ENCODE data around the gene NCAPH2.

NCAPH2 gene

DNA sequence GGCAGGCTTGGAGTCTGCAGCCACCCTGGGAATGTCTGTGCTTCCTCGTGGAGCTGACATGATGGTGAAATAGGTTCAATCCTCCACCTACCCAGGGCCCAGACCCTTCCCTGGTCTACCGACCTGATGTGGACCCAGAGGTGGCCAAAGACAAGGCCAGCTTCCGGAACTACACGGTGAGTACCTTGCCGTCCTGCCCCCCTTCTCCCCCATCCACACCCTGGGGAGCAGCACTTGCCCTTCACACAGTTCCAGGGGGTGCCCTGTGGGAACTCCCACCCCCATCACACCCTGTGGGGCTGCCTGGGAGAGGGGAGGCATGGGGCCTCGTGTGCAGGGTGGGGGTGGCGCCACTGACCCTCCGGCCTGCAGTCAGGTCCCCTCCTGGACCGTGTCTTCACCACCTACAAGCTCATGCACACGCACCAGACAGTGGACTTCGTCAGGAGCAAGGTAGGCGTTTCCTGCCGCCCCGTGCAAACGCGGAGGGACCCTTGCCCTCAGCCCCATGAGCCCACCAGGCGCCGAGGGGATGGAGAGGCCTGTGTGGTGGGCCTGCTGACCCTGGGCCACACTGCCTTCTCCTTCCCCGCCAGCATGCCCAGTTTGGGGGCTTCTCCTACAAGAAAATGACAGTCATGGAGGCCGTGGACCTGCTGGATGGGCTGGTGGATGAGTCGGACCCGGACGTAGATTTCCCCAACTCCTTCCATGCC is 20.6 kb upstream of the NCAPH2 start:
- TF ChIP-seq CTCF (conservative IDR thresholded peaks at IDR 0.05), result no peak
- H3K27ac ChIP-seq, result no peak overlapping the region

DNA sequence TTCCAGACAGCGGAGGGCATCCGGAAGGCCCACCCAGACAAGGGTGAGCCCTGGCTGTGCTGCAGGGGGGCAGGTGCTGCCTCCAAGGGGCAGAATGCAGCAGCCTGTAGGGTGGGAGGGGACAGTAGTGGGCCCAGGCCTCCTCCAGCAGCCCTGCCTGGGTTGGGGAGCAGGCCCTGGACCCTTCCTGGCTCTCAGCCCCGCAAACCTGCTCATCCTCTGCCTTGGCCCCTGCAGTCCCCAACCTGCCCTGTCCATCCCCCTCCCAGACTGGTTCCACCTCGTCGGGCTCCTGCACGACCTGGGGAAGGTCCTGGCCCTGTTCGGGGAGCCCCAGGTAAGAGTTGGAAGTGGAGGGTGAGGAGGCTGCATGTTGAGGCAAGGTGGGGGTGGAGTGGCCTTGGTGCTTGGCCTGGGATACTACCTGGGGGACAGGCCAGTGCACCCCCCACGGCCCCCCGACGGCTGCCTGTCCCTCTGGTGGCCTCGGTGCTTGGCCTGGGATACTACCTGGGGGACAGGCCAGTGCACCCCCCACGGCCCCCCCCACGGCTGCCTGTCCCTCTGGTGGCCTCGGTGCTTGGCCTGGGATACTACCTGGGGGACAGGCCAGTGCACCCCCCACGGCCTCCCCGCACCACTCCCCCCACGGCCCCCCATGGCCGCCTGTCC is 19.9 kb upstream of the NCAPH2 start:
- no peak for TF ChIP-seq CTCF (conservative IDR thresholded peaks at IDR 0.05)
- no peak overlapping the region for H3K27ac ChIP-seq

DNA sequence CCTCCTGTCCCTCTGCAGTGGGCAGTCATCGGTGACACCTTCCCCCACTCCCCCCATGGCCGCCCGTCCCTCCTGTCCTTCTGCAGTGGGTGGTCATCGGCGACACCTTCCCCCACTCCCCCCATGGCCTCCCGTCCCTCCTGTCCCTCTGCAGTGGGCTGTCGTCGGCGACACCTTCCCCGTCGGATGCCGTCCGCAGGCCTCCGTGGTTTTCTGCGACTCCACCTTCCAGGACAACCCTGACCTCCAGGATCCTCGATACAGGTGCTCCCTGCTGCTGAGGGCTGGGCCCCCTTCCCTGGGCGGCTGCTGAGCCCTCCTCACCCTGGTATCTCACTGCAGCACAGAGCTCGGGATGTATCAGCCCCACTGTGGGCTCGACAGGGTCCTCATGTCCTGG is 19.1 kb upstream of the NCAPH2 start:
- TF ChIP-seq CTCF (conservative IDR thresholded peaks at IDR 0.05), result no peak
- no peak overlapping the region for H3K27ac ChIP-seq

DNA sequence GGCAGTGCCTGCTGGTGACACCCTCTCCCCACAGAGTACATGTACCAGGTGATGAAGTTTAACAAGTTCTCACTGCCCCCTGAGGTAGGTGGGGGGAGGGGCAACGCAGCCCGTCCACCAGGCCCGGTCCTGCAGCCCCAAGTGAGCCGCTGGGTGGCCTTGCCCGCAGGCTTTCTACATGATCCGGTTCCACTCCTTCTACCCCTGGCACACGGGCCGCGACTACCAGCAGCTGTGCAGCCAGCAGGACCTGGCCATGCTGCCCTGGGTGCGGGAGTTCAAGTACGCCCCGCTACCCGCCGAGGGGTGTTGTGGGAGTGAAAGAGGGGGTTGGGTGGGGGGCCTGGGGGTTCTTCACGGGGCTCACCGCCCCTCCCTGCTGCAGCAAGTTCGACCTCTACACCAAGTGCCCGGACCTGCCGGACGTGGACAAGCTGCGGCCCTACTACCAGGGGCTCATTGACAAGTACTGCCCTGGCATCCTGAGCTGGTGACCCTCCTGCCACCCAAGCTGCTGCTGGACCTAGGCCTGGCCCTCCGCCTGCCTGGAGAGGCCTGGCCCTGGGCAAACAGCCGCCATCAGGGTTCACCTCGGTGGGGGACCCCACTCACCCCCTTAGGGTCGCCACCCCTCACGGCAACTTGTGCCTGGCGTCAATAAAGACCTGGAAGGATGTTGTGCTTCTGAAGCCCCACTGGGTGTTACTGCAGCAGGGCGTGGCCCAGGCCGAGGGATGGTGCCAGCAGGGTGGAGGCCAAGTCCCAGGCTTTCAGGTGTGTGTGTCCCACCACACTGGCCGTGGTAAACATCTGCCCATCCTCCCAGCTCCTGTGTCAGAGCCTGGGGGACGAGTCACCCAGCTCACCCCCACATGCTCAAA is 18.4 kb upstream of the NCAPH2 start:
- no peak overlapping the region for H3K27ac ChIP-seq
- no peak for TF ChIP-seq CTCF (conservative IDR thresholded peaks at IDR 0.05)

DNA sequence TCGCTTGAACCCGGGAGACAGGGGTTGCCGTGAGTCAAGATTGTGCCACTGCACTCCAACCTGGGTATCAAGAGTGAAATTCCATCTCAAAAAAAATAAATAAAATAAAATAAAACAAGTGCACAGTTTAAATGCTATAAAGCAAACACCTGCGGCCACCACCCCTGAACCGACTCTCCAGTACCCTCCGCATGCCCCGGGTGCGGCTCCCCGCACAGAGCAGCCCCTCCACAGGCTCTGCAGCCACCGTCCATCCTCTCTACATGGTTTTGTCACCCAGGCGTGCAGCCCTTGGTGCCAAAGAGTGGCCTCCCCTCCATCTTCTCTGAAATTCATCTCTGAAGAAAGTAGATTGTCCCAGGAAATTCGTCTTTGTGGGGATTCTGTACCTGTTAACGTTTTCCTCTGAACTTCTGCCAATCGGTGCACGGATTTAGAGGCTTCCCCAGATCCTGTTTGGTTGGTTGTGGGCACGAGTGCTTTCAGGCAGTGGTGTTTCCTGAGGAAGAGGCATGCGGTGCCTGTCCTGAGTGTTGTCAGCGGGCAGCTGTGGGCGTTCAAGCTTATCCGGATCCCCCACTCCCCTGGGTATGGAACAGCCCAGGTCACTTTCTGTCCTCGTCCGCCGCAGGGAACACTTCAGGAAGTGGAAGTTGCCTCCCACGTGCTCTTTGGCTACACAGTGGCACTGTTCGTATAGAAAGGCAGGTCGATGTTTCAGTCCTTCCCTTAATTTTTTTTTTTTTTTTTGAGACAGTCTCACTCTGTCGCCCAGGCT is 17.3 kb upstream of the NCAPH2 start:
- TF ChIP-seq CTCF (conservative IDR thresholded peaks at IDR 0.05), result no peak
- H3K27ac ChIP-seq, result 0 out of 2 replicates have a peak overlapping the region, but pooled peaks have one; percentile 11

GRCh38 chr22:50497093-50497492 is 10.9 kb upstream of the NCAPH2 start:
- H3K27ac ChIP-seq, result no peak overlapping the region
- no peak for TF ChIP-seq CTCF (conservative IDR thresholded peaks at IDR 0.05)
